ENCODE results near the gene IRAK1. TPM values are rescaled to one million over a fixed set of nuclear protein-coding genes. Genes with fewer than 3 reads are reported as not detected.

The IRAK1 gene
- total and polyA plus RNA-seq, 2 of the 8 experiments (the other 6 are each of a cell fraction or from before 2014, with no cell fraction given): 26.6 to 41.7 TPM

- no peak overlapping the region for H2BK20ac ChIP-seq (ENCODE audit: low read length)
- H4K5ac ChIP-seq (ENCODE audit: insufficient read length, low read depth, low read length): no peak overlapping the region
- FAIRE-seq (no peak), DNase-seq (ENCODE audit: low read depth in 1 of 2, low spot score in 2 of 2) (no peak)
- WGBS, 2 experiments (ENCODE audit: extremely low coverage in 1 of 2, insufficient coverage in 1 of 2, insufficient read length in 1 of 2, insufficient replicate concordance in 2 of 2, low coverage in 1 of 2, low lambda C conversion rate in 2 of 2, missing lambda C conversion rate in 1 of 2): 83% methylated on average over 4 of the region's 8 CpGs; no CpG with 5 or more reads in 1 of the 2 experiments
- H3K14ac ChIP-seq (ENCODE audit: insufficient read length): no peak overlapping the region
- H3K23me2 ChIP-seq (ENCODE audit: low read depth, low read length): 0 out of 2 replicates have a peak, but pooled peaks cover under 1% of the 10 kb centered on the region
- H2BK120ac ChIP-seq (replicated peaks; ENCODE audit: low read depth, low read length): no peak overlapping the region
- H4K8ac ChIP-seq (ENCODE audit: extremely low read depth, insufficient read depth, low read length): no peak overlapping the region
- H3K18ac ChIP-seq (ENCODE audit: extremely low read depth, low read length): no peak overlapping the region
- no peaks in the 10 kb centered on the region for H3K79me1 ChIP-seq (ENCODE audit: low read depth, low read length)
- H2BK5ac ChIP-seq (ENCODE audit: low read depth, low read length): no peak overlapping the region
- H3K27ac ChIP-seq (ENCODE audit: low read depth, low read length): no peak overlapping the region
- H3K36me3 ChIP-seq (ENCODE audit: control insufficient read depth in 2 of 4, insufficient read depth in 4 of 4, low read length in 3 of 4): peaks cover 0 to 6% (median 2%) of the 10 kb centered on the region in 4 experiments; a peak in 4 of 8 replicates
- CTCF ChIA-PET (ENCODE audit: partially characterized antibody): interaction anchor here (1.3 to 4.2 kb wide), 3 partner anchors 11 to 29 kb away, joined by 4 to 29 read pairs (median 4); no protein-coding TSS in a partner anchor
- no peaks in the 10 kb centered on the region for H3K27me3 ChIP-seq (replicated peaks in 1 of 4; ENCODE audit: control insufficient read depth in 3 of 4, extremely low read depth in 1 of 4, insufficient read depth in 3 of 4, low read length in 3 of 4)
- H4K20me1 ChIP-seq (replicated peaks in 1 of 2; ENCODE audit: control insufficient read depth in 1 of 2, insufficient read depth in 2 of 2, low read length in 2 of 2): no peaks in the 10 kb centered on the region
- no peak overlapping the region for H2BK15ac ChIP-seq (ENCODE audit: low read length)
- H3K9me3 ChIP-seq (ENCODE audit: insufficient read depth in 2 of 2, low read depth in 1 of 2, low read length in 1 of 2): no peaks in the 10 kb centered on the region
- H4K91ac ChIP-seq (replicated peaks; ENCODE audit: insufficient read length, low read length): no peak overlapping the region
- POLR2A ChIA-PET (ENCODE audit: partially characterized antibody): interaction anchor here (1.0 to 2.4 kb wide), 2 partner anchors 54 to 57 kb away, joined by 3 to 8 read pairs; no protein-coding TSS in a partner anchor
- H3K4me1 ChIP-seq (replicated peaks in 1 of 4; ENCODE audit: control insufficient read depth in 3 of 4, insufficient read depth in 4 of 4, low read length in 3 of 4): peaks cover 2 to 25% (median 9%) of the 10 kb centered on the region in 4 experiments
- H2AK5ac ChIP-seq (ENCODE audit: low read depth, low read length): no peak overlapping the region
- H3K23ac ChIP-seq (ENCODE audit: insufficient read length): no peak overlapping the region
- H3K4me2 ChIP-seq (ENCODE audit: insufficient read depth in 1 of 2, low read depth in 2 of 2, low read length in 2 of 2): no peak overlapping the region
- no peak overlapping the region for H3K9ac ChIP-seq (replicated peaks in 1 of 4; ENCODE audit: extremely low read depth in 1 of 4, low read depth in 3 of 4, low read length in 3 of 4)
- no peak overlapping the region for H3K56ac ChIP-seq (replicated peaks; ENCODE audit: insufficient read length, low read depth, low read length)
- no peak overlapping the region for H2BK12ac ChIP-seq (ENCODE audit: low read depth, low read length)
- no peak overlapping the region for H2AFZ ChIP-seq (ENCODE audit: low read length)
- H3K4ac ChIP-seq (replicated peaks; ENCODE audit: insufficient read length, low read depth, low read length): no peak overlapping the region
- H3K4me3 ChIP-seq (ENCODE audit: extremely low read depth in 1 of 4, insufficient read depth in 2 of 4, low read depth in 3 of 4, low read length in 4 of 4): no peak overlapping the region
- H3K79me2 ChIP-seq (ENCODE audit: control insufficient read depth in 1 of 2, insufficient read depth in 2 of 2, low read length in 2 of 2): no peaks in the 10 kb centered on the region
- TF ChIP-seq JUN (IDR thresholded peaks at IDR 0.05; ENCODE audit: low read depth, low read length) (no peak), ZNF274 (IDR thresholded peaks at IDR 0.05; ENCODE audit: borderline replicate concordance, extremely low read depth, low read length) (no peak), PHF8 (conservative IDR thresholded peaks at IDR 0.05; ENCODE audit: low read depth, low read length) (no peak), JUND (IDR thresholded peaks at IDR 0.05; ENCODE audit: low read length) (no peak), ASH2L (IDR thresholded peaks at IDR 0.05; ENCODE audit: low read length) (no peak), MAFK (IDR thresholded peaks at IDR 0.05; ENCODE audit: low read depth, low read length) (no peak), RFX5 (IDR thresholded peaks at IDR 0.05; ENCODE audit: borderline replicate concordance, low read depth, low read length) (no peak), FOSL1 (IDR thresholded peaks at IDR 0.05; ENCODE audit: insufficient read depth, low read depth, low read length) (no peak), HDAC2 (IDR thresholded peaks at IDR 0.05; ENCODE audit: borderline replicate concordance in 1 of 2, low read depth in 2 of 2, low read length in 2 of 2) (no peak)
- TF ChIP-seq, protein P1, sequence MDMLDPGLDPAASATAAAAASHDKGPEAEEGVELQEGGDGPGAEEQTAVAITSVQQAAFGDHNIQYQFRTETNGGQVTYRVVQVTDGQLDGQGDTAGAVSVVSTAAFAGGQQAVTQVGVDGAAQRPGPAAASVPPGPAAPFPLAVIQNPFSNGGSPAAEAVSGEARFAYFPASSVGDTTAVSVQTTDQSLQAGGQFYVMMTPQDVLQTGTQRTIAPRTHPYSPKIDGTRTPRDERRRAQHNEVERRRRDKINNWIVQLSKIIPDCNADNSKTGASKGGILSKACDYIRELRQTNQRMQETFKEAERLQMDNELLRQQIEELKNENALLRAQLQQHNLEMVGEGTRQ (IDR thresholded peaks at IDR 0.05; ENCODE audit: low read length): no peak
- TF ChIP-seq, protein P2, sequence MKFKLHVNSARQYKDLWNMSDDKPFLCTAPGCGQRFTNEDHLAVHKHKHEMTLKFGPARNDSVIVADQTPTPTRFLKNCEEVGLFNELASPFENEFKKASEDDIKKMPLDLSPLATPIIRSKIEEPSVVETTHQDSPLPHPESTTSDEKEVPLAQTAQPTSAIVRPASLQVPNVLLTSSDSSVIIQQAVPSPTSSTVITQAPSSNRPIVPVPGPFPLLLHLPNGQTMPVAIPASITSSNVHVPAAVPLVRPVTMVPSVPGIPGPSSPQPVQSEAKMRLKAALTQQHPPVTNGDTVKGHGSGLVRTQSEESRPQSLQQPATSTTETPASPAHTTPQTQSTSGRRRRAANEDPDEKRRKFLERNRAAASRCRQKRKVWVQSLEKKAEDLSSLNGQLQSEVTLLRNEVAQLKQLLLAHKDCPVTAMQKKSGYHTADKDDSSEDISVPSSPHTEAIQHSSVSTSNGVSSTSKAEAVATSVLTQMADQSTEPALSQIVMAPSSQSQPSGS (IDR thresholded peaks at IDR 0.05; ENCODE audit: low read length): no peak
These were observed 5.5 kb upstream of the IRAK1 start for GRCh38 chrX:154025230-154025629.
